ENCODE results near the gene TTPAL. TPM values are rescaled to one million over a fixed set of nuclear protein-coding genes. Genes with fewer than 3 reads are reported as not detected.

Gene TTPAL
- total and polyA plus RNA-seq, 5 donors: 3.1 to 7.1 (median 6.7) TPM

GRCh38 chr20:44488551-44488950 is 12.9 kb downstream of the TTPAL start:
- Histone ChIP-seq H3K27me3 (ENCODE audit: control insufficient read depth, insufficient read depth) (no peaks in the 10 kb centered on the region), H3K4me1 (ENCODE audit: control insufficient read depth, insufficient read depth, low read length) (peaks cover 3% of the 10 kb centered on the region), H3K4me3 (ENCODE audit: low read length) (no peak overlapping the region), H3K9me3 (ENCODE audit: control insufficient read depth, low read length) (no peaks in the 10 kb centered on the region), H3K27ac (ENCODE audit: low read length) (no peak overlapping the region)
- DNase-seq (no peak), ATAC-seq (no peak)
- 81% methylated on average over 5 of the region's 5 CpGs for WGBS
- intact Hi-C loops (cut with DNase I): no loop called here

- no peaks in the 10 kb centered on the region for H3K9me3 ChIP-seq (ENCODE audit: control insufficient read depth, low read length)
- intact Hi-C loops (cut with DNase I): no loop called here
- no peak for ATAC-seq
- peaks cover 3% of the 10 kb centered on the region for H3K4me1 ChIP-seq (ENCODE audit: control insufficient read depth, insufficient read depth, low read length)
- no peak for DNase-seq
- 76% methylated on average over 9 of the region's 9 CpGs for WGBS
- no peak overlapping the region for H3K27ac ChIP-seq (ENCODE audit: low read length)
- no peak overlapping the region for H3K4me3 ChIP-seq (ENCODE audit: low read length)
- no peaks in the 10 kb centered on the region for H3K27me3 ChIP-seq (ENCODE audit: control insufficient read depth, insufficient read depth)
These were observed 13.5 kb downstream of the TTPAL start for GRCh38 chr20:44489223-44489622.

GRCh38 chr20:44489931-44490330 is 14.3 kb downstream of the TTPAL start:
- DNase-seq (no peak), ATAC-seq (no peak)
- Histone ChIP-seq H3K4me1 (ENCODE audit: control insufficient read depth, insufficient read depth, low read length) (peaks cover 3% of the 10 kb centered on the region), H3K4me3 (ENCODE audit: low read length) (no peak overlapping the region), H3K9me3 (ENCODE audit: control insufficient read depth, low read length) (no peaks in the 10 kb centered on the region), H3K27ac (ENCODE audit: low read length) (no peak overlapping the region), H3K27me3 (ENCODE audit: control insufficient read depth, insufficient read depth) (no peaks in the 10 kb centered on the region)
- 82% methylated on average over 3 of the region's 3 CpGs for WGBS
- intact Hi-C loops (cut with DNase I): no loop called here

GRCh38 chr20:44491635-44492395 is 16.1 kb downstream of the TTPAL start:
- H3K9me3 ChIP-seq (ENCODE audit: control insufficient read depth, low read length): no peaks in the 10 kb centered on the region
- peaks cover 3% of the 10 kb centered on the region for H3K4me1 ChIP-seq (ENCODE audit: control insufficient read depth, insufficient read depth, low read length)
- peak in 2 of 3 donors; percentile 44 to 48 for DNase-seq
- no peak overlapping the region for H3K4me3 ChIP-seq (ENCODE audit: low read length)
- intact Hi-C loops (cut with DNase I): no loop called here
- WGBS: 64% methylated on average over 5 of the region's 5 CpGs
- no peaks in the 10 kb centered on the region for H3K27me3 ChIP-seq (ENCODE audit: control insufficient read depth, insufficient read depth)
- ATAC-seq: peak; percentile 76 to 77
- H3K27ac ChIP-seq (ENCODE audit: low read length): peak overlapping the region; percentile 70

- ATAC-seq (no peak), DNase-seq (no peak)
- intact Hi-C loops (cut with DNase I): no loop called here
- H3K9me3 ChIP-seq (ENCODE audit: control insufficient read depth, low read length): no peaks in the 10 kb centered on the region
- WGBS: 84% methylated on average over 1 of the region's 1 CpG
- no peak overlapping the region for H3K27ac ChIP-seq (ENCODE audit: low read length)
- no peak overlapping the region for H3K4me3 ChIP-seq (ENCODE audit: low read length)
- no peaks in the 10 kb centered on the region for H3K27me3 ChIP-seq (ENCODE audit: control insufficient read depth, insufficient read depth)
- H3K4me1 ChIP-seq (ENCODE audit: control insufficient read depth, insufficient read depth, low read length): peaks cover 3% of the 10 kb centered on the region
These were observed 18.6 kb downstream of the TTPAL start for GRCh38 chr20:44494266-44494665.

- peaks cover 3% of the 10 kb centered on the region for H3K4me1 ChIP-seq (ENCODE audit: control insufficient read depth, insufficient read depth, low read length)
- no peak overlapping the region for H3K4me3 ChIP-seq (ENCODE audit: low read length)
- ATAC-seq (no peak), DNase-seq (no peak)
- WGBS: 92% methylated on average over 3 of the region's 3 CpGs
- intact Hi-C loops (cut with DNase I): no loop called here
- no peaks in the 10 kb centered on the region for H3K27me3 ChIP-seq (ENCODE audit: control insufficient read depth, insufficient read depth)
- no peak overlapping the region for H3K27ac ChIP-seq (ENCODE audit: low read length)
- no peaks in the 10 kb centered on the region for H3K9me3 ChIP-seq (ENCODE audit: control insufficient read depth, low read length)
These were observed 19.0 kb downstream of the TTPAL start for GRCh38 chr20:44494681-44495080.

- 96% methylated on average over 1 of the region's 1 CpG for WGBS
- no peak for DNase-seq
- no peak for ATAC-seq
- intact Hi-C loops (cut with DNase I): no loop called here
- peaks cover 3% of the 10 kb centered on the region for H3K4me1 ChIP-seq (ENCODE audit: control insufficient read depth, insufficient read depth, low read length)
- no peaks in the 10 kb centered on the region for H3K27me3 ChIP-seq (ENCODE audit: control insufficient read depth, insufficient read depth)
- no peak overlapping the region for H3K27ac ChIP-seq (ENCODE audit: low read length)
- H3K4me3 ChIP-seq (ENCODE audit: low read length): no peak overlapping the region
- no peaks in the 10 kb centered on the region for H3K9me3 ChIP-seq (ENCODE audit: control insufficient read depth, low read length)
These were observed 19.6 kb downstream of the TTPAL start for GRCh38 chr20:44495257-44495656.

GRCh38 chr20:44495802-44496481 is 20.3 kb downstream of the TTPAL start:
- Histone ChIP-seq H3K27me3 (ENCODE audit: control insufficient read depth, insufficient read depth) (no peaks in the 10 kb centered on the region), H3K4me3 (ENCODE audit: low read length) (no peak overlapping the region), H3K27ac (ENCODE audit: low read length) (no peak overlapping the region), H3K9me3 (ENCODE audit: control insufficient read depth, low read length) (no peaks in the 10 kb centered on the region), H3K4me1 (ENCODE audit: control insufficient read depth, insufficient read depth, low read length) (peaks cover 4% of the 10 kb centered on the region)
- ATAC-seq (no peak), DNase-seq (no peak)
- intact Hi-C loops (cut with DNase I): no loop called here
- 88% methylated on average over 3 of the region's 3 CpGs for WGBS

- Histone ChIP-seq H3K27me3 (ENCODE audit: control insufficient read depth, insufficient read depth) (no peaks in the 10 kb centered on the region), H3K9me3 (ENCODE audit: control insufficient read depth, low read length) (no peaks in the 10 kb centered on the region), H3K4me1 (ENCODE audit: control insufficient read depth, insufficient read depth, low read length) (peaks cover 10% of the 10 kb centered on the region), H3K4me3 (ENCODE audit: low read length) (no peak overlapping the region), H3K27ac (ENCODE audit: low read length) (no peak overlapping the region)
- DNase-seq (no peak), ATAC-seq (no peak)
- intact Hi-C loops (cut with DNase I): no loop called here
- 88% methylated on average over 3 of the region's 3 CpGs for WGBS
These were observed 21.3 kb downstream of the TTPAL start for GRCh38 chr20:44496976-44497375.

- no peak overlapping the region for H3K27ac ChIP-seq (ENCODE audit: low read length)
- WGBS: 84% methylated on average over 3 of the region's 3 CpGs
These were observed 22.1 kb downstream of the TTPAL start for GRCh38 chr20:44497761-44498160.

GRCh38 chr20:44500221-44500620 is 24.5 kb downstream of the TTPAL start:
- Histone ChIP-seq H3K4me1 (ENCODE audit: control insufficient read depth, insufficient read depth, low read length) (peaks cover 8% of the 10 kb centered on the region), H3K27ac (ENCODE audit: low read length) (peak overlapping the region; percentile 40), H3K4me3 (ENCODE audit: low read length) (no peak overlapping the region), H3K27me3 (ENCODE audit: control insufficient read depth, insufficient read depth) (no peaks in the 10 kb centered on the region), H3K9me3 (ENCODE audit: control insufficient read depth, low read length) (no peaks in the 10 kb centered on the region)
- 75% methylated on average over 3 of the region's 3 CpGs for WGBS
- no peak for ATAC-seq
- intact Hi-C loops (cut with DNase I): no loop called here
- no peak for DNase-seq

More at GRCh38 chr20:44497761-44498160, 22.1 kb downstream of the TTPAL start:
- H3K4me1 ChIP-seq (ENCODE audit: control insufficient read depth, insufficient read depth, low read length): peaks cover 8% of the 10 kb centered on the region
- DNase-seq: no peak
- H3K27me3 ChIP-seq (ENCODE audit: control insufficient read depth, insufficient read depth): no peaks in the 10 kb centered on the region
- no peak for ATAC-seq
- intact Hi-C loops (cut with DNase I): no loop called here
- H3K9me3 ChIP-seq (ENCODE audit: control insufficient read depth, low read length): no peaks in the 10 kb centered on the region
- H3K4me3 ChIP-seq (ENCODE audit: low read length): no peak overlapping the region
